Stimulated activated CD4-positive, alpha-beta T cell treated with anti-CD3 and anti-CD28 coated beads, TNF-alpha, amount 100 ng/mL, for 24 hours (primary cell): Measurements from ENCODE around the gene ACER1.

Source experiments
- DNase-seq, 3 experiments: peaks; one replicate each; pipeline ENCODE4 v3.0.0-alpha.2; 2020; ENCODE audit warnings: low read depth in 3 of 3

ACER1 gene

GRCh38 chr19:6268382-6268771 lies 65.0 kb downstream of the ACER1 start:
- DNase-seq: no peak

- DNase-seq: no peak
Measured at GRCh38 chr19:6267552-6268381, 65.6 kb downstream of the ACER1 start.

- DNase-seq: no peak
Measured at GRCh38 chr19:6264803-6265202, 68.6 kb downstream of the ACER1 start.

GRCh38 chr19:6263735-6264444 lies 69.5 kb downstream of the ACER1 start:
- DNase-seq: no peak

- no peak for DNase-seq
Measured at GRCh38 chr19:6263306-6263705, 70.1 kb downstream of the ACER1 start.

- no peak for DNase-seq
Measured at GRCh38 chr19:6262519-6262918, 70.9 kb downstream of the ACER1 start.

- no peak for DNase-seq
Measured at GRCh38 chr19:6261883-6262282, 71.5 kb downstream of the ACER1 start.

GRCh38 chr19:6260912-6261650 lies 72.3 kb downstream of the ACER1 start:
- no peak for DNase-seq

GRCh38 chr19:6260376-6260775 lies 73.0 kb downstream of the ACER1 start:
- DNase-seq: no peak

GRCh38 chr19:6259312-6259861 lies 74.0 kb downstream of the ACER1 start:
- DNase-seq: no peak

GRCh38 chr19:6258812-6259311 lies 74.5 kb downstream of the ACER1 start:
- no peak for DNase-seq
